Breast epithelium (tissue), 4 donors: ENCODE data around the gene CD300LB. TPM values are rescaled to one million over a fixed set of nuclear protein-coding genes. Genes with fewer than 3 reads are reported as not detected.

Source experiments
- DNase-seq, 2 donors: peaks; one replicate each; pipeline ENCODE4 v3.0.0-alpha.2; 2019; ENCODE audit warnings: low spot score in 2 of 2
- H3K27ac ChIP-seq, 2 donors: fragments of 200-600 bp; sonication (generic) in 1 of 2; one replicate each; pipeline ENCODE4 v1.5.1; 2016 to 2019; ENCODE audit warnings: mild to moderate bottlenecking in 1 of 2
- H3K27me3 ChIP-seq, 2 donors: fragments of 200-600 bp; sonication (generic) in 1 of 2; one replicate each; pipeline versions ENCODE4 v1.5.1 to v1.6.0; 2017 to 2019; ENCODE audit warnings: control low read depth in 1 of 2, mild to moderate bottlenecking in 1 of 2
- H3K36me3 ChIP-seq: fragments of 200-600 bp; one replicate; pipeline ENCODE4 v1.5.1; 2019
- H3K4me1 ChIP-seq, 2 donors: fragments of 200-600 bp; sonication (generic); one replicate each; pipeline ENCODE4 v1.5.1; 2016 to 2019; ENCODE audit warnings: control low read depth in 1 of 2
- H3K4me3 ChIP-seq, 3 donors: fragments of 200-600 bp; sonication (generic); 1 replicate in 2 of 3; 2 replicates in 1 of 3; pipeline ENCODE4 v1.5.1; 2016 to 2019; ENCODE audit warnings: mild to moderate bottlenecking in 3 of 3, moderate library complexity in 2 of 3
- H3K9me3 ChIP-seq, 2 donors: fragments of 200-600 bp; sonication (generic) in 1 of 2; one replicate each; pipeline ENCODE4 v1.5.1; 2016 to 2019; ENCODE audit warnings: control low read depth in 1 of 2
- CTCF ChIP-seq, 3 donors: fragments of 450-650 bp; IDR thresholded peaks; one replicate each; pipeline ENCODE4 v1.5.1; 2016 to 2017; ENCODE audit warnings: antibody characterized with exemption in 3 of 3, mild to moderate bottlenecking in 3 of 3, moderate library complexity in 3 of 3
- POLR2A ChIP-seq: fragments of 450-650 bp; IDR thresholded peaks from one replicate; pipeline ENCODE4 v1.6.1; 2016; ENCODE audit warnings: antibody characterized with exemption, mild to moderate bottlenecking, moderate library complexity
- POLR2AphosphoS5 ChIP-seq, 3 donors: sonication (generic); formaldehyde crosslinking; IDR thresholded peaks; one replicate each; pipeline ENCODE4 v1.6.1; 2017; ENCODE audit warnings: antibody characterized with exemption in 3 of 3
- intact Hi-C: fragments of 100-400 bp; cut with DNase I; formaldehyde crosslinking; loops from one replicate; pipeline ENCODE4 v1.15.1; 2023; ENCODE audit warnings: low total_unique reads
- total RNA-seq, 3 donors: library from RNA; depleted of rRNA; stranded (reverse); fragments of >200 nt; gene quantifications; one replicate each; pipeline ENCODE4 v1.1.0, GENCODE V29; 2016

CD300LB gene
- total RNA-seq, 3 donors from 2014 or later: 0.32 to 0.88 TPM; not detected in 1

- no peak for TF ChIP-seq POLR2A
- TF ChIP-seq CTCF (IDR thresholded peaks at IDR 0.05): no peak
- no peak for TF ChIP-seq POLR2AphosphoS5 (IDR thresholded peaks at IDR 0.05)
- H3K9me3 ChIP-seq: peaks cover 9 to 11% of the 10 kb centered on the region in 2 donors
- DNase-seq: peak; percentile 5 to 7
- H3K36me3 ChIP-seq: no peaks in the 10 kb centered on the region
- H3K4me3 ChIP-seq: no peak overlapping the region
- H3K4me1 ChIP-seq: no peaks in the 10 kb centered on the region
- peaks cover 0 to 4% of the 10 kb centered on the region in 2 donors for H3K27me3 ChIP-seq
- intact Hi-C loops: no loop called here
- no peak overlapping the region for H3K27ac ChIP-seq
These were observed 4.2 kb downstream of the CD300LB start for GRCh38 chr17:74527081-74527480.

- H3K4me1 ChIP-seq: no peaks in the 10 kb centered on the region
- no peak overlapping the region for H3K27ac ChIP-seq
- no peak for TF ChIP-seq CTCF (IDR thresholded peaks at IDR 0.05)
- no peak for TF ChIP-seq POLR2AphosphoS5 (IDR thresholded peaks at IDR 0.05)
- no peak for TF ChIP-seq POLR2A
- H3K9me3 ChIP-seq: peaks cover 9 to 11% of the 10 kb centered on the region in 2 donors
- H3K36me3 ChIP-seq: no peaks in the 10 kb centered on the region
- no peak for DNase-seq
- H3K4me3 ChIP-seq: no peak overlapping the region
- intact Hi-C loops: no loop called here
- peaks cover 0 to 7% of the 10 kb centered on the region in 2 donors for H3K27me3 ChIP-seq
These were observed 4.6 kb downstream of the CD300LB start for GRCh38 chr17:74526681-74527080.

- H3K4me1 ChIP-seq: no peaks in the 10 kb centered on the region
- intact Hi-C loops: no loop called here
- H3K36me3 ChIP-seq: no peaks in the 10 kb centered on the region
- peak; percentile 10 to 14 for DNase-seq
- H3K27ac ChIP-seq: no peak overlapping the region
- TF ChIP-seq POLR2AphosphoS5 (IDR thresholded peaks at IDR 0.05) (no peak), POLR2A (no peak), CTCF (IDR thresholded peaks at IDR 0.05) (no peak)
- peaks cover 9 to 11% of the 10 kb centered on the region in 2 donors for H3K9me3 ChIP-seq
- peaks cover 0 to 8% of the 10 kb centered on the region in 2 donors for H3K27me3 ChIP-seq
- H3K4me3 ChIP-seq: no peak overlapping the region
These were observed 5.4 kb downstream of the CD300LB start for GRCh38 chr17:74525781-74526288.

- TF ChIP-seq CTCF (IDR thresholded peaks at IDR 0.05) (no peak), POLR2A (no peak), POLR2AphosphoS5 (IDR thresholded peaks at IDR 0.05) (no peak)
- H3K36me3 ChIP-seq: no peaks in the 10 kb centered on the region
- peak in 1 of 2 donors; percentile 33 for DNase-seq
- no peaks in the 10 kb centered on the region for H3K4me1 ChIP-seq
- H3K27ac ChIP-seq: no peak overlapping the region
- H3K9me3 ChIP-seq: peaks cover 9 to 11% of the 10 kb centered on the region in 2 donors
- no peak overlapping the region for H3K4me3 ChIP-seq
- H3K27me3 ChIP-seq: peaks cover 0 to 8% of the 10 kb centered on the region in 2 donors
- intact Hi-C loops: no loop called here
These were observed 5.9 kb downstream of the CD300LB start for GRCh38 chr17:74525465-74525725.

GRCh38 chr17:74524653-74525464 is 6.4 kb downstream of the CD300LB start:
- intact Hi-C loops: no loop called here
- Histone ChIP-seq H3K4me1 (no peaks in the 10 kb centered on the region), H3K36me3 (no peaks in the 10 kb centered on the region), H3K4me3 (no peak overlapping the region), H3K27ac (no peak overlapping the region), H3K27me3 (peaks cover 0 to 8% of the 10 kb centered on the region in 2 donors), H3K9me3 (peaks cover 9 to 11% of the 10 kb centered on the region in 2 donors)
- peak; percentile 4 to 14 for DNase-seq
- TF ChIP-seq POLR2AphosphoS5 (IDR thresholded peaks at IDR 0.05): no peak
- TF ChIP-seq POLR2A: no peak
- TF ChIP-seq CTCF (IDR thresholded peaks at IDR 0.05): no peak
